GM19455 (cell line): ENCODE results near the gene FRYL.

ENCODE experiments used
- ATAC-seq: cut with Tn5 transposase; IDR thresholded peaks from one replicate; pipeline ENCODE4 v1.9.1; 2021; ENCODE audit not compliant: unreplicated experiment

The FRYL gene

GRCh38 chr4:48570646-48571220 is 209.3 kb downstream of the FRYL start:
- ATAC-seq, result no peak

- ATAC-seq, result no peak
Observed at GRCh38 chr4:48566034-48566384, 214.1 kb downstream of the FRYL start.

DNA sequence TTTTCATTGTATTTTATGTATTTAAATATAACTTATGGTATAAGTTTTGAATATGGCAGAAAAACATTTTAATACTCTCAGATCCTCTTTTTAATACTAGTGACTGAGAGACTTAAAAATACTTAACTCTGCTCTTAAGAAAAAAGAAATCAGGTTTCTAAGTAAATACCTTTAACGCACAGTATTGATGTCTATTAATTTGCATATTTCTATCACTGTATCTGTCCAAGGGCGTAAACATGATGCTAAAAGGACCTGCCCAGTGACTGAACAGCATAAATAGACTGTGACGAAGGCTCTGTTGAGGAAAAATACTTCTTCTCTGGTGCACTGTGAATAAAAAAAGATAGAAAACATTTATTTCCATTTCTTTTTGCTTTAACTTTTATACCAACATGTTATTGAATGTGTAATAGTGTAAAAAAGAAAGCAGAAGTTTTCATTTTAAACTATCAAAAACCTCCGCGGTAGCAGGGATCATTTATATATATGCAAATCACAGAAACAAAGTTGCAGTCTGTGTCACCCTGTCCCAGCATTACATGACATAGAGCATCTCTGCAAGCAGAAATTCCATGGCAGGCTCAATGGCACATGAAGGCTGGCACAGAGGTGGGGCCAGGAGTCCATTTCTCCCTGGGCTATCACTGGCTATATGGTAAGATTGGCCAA is 214.6 kb downstream of the FRYL start:
- no peak for ATAC-seq

GRCh38 chr4:48564151-48564550 is 215.9 kb downstream of the FRYL start:
- no peak for ATAC-seq

GRCh38 chr4:48558819-48559218 is 221.3 kb downstream of the FRYL start:
- no peak for ATAC-seq

DNA sequence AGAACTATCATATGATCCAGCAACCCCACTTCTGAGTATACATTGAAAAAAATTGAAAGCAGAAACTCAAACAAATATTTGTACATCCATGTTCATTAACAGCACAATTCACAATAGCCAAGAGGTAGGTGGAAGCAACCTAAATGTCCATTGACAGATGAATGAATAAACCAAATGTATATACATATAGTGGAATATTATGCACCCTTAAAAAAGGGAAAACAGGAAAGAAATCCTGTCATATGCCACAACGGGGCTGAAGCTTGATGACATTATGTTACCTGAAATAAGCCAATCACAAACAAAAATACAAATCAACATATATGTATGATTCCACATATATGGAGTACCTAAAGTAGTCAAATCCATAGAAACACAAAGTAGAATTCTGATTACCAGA is 222.1 kb downstream of the FRYL start:
- ATAC-seq, result no peak

DNA sequence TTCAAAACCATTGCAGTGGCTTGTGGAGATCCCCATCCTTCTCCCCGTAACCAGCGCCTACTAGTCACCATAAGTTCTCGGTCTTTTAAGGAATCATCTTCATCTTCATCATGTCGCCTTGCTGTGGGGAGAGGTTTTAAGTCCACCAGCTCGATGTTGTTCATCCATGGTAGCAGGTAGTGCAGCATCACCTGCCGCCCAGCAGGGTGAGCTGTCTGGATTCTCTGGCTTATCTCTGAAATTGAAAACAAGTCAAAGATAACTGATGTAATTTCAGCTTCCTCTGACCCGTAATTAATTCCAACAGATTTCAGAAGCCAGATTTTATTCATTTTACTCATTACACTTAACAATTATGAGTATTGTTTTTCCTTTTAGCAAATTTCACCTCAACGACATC is 222.6 kb downstream of the FRYL start:
- ATAC-seq, result no peak

- no peak for ATAC-seq
Observed at GRCh38 chr4:48556268-48556667, 223.8 kb downstream of the FRYL start.

DNA sequence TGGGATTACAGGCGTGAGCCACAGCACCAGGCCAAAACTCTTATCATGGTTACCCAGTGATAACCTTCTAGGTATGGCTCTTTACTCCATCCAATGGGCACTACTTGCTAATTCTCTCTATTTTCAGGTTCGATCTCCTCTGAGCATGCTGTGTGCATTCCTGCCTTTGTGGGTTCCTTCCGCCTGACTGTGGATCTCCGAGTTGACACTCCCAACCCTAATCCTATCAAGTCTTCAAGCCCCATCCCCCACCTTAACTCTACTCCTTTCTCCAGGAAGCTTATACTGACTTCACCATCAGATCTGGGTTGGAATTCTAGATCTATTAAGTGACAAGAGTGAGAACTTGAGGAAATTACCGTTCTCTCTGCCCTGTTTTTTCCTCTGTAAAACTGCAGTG is 225.5 kb downstream of the FRYL start:
- no peak for ATAC-seq

DNA sequence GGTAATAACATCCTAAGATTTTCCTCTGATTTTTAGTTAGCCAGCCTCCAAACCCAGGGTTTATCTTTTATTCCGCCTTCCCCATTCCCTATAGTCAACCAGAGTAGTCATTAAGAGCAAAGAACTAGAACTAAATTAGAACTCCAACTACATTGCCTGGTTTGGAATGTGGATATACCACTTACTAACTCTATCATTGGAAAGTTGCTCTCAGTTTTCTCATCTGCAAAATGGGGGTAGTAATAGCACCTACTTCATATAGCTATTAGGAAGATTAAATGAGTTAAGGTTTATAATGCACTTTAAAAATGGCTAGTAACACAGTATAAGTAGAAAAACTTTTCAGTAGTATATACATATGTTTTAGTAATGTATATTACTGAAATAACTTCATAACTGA is 226.4 kb downstream of the FRYL start:
- ATAC-seq, result no peak

DNA sequence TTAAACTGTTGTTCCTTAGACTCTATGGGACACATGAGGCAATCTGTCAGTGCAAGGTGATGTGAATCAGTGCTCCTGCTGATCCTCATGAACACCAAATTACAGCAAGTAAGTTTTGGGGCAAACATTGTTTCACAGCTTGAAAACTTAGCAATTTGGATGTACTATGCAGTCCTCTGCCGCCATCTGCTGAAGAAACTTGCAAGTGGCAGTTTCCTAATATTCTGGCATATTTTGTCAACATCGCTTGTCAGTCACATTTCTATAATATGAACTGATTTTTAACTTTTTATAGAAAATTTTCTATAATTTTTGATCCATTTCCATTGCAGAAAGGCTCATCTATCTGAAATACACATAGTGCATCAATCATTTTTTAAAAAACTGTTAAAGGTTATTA is 233.7 kb downstream of the FRYL start:
- no peak for ATAC-seq

- ATAC-seq, result no peak
Observed at GRCh38 chr4:48543796-48544195, 236.3 kb downstream of the FRYL start.

- no peak for ATAC-seq
Observed at GRCh38 chr4:48542888-48543287, 237.2 kb downstream of the FRYL start.

- no peak for ATAC-seq
Observed at GRCh38 chr4:48539597-48539996, 240.5 kb downstream of the FRYL start.

GRCh38 chr4:48538358-48538757 is 241.7 kb downstream of the FRYL start:
- ATAC-seq, result no peak

DNA sequence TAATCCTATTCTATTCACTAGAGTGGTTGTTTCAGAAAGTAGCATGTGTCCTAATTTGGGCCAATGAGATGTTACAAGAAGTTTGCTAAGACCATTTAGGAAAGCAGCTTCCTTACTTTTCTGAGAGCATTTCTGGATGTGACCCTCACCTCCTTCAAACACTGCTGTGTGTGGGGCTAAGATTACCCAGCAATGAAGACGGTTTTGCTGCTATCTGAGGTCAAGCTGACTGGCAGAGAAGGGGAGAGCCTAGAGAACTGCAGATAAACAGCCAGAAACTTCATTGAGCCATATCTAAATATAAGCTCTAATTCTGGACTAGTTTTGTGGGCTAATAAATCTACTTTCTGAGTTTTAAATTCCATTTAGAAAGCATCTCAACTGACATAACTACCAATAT is 253.7 kb downstream of the FRYL start:
- no peak for ATAC-seq

GRCh38 chr4:48518143-48518542 is 261.9 kb downstream of the FRYL start:
- ATAC-seq, result no peak

- ATAC-seq, result no peak
Observed at GRCh38 chr4:48509543-48509942, 270.5 kb downstream of the FRYL start.

- ATAC-seq, result no peak
Observed at GRCh38 chr4:48506716-48507115, 273.4 kb downstream of the FRYL start.

DNA sequence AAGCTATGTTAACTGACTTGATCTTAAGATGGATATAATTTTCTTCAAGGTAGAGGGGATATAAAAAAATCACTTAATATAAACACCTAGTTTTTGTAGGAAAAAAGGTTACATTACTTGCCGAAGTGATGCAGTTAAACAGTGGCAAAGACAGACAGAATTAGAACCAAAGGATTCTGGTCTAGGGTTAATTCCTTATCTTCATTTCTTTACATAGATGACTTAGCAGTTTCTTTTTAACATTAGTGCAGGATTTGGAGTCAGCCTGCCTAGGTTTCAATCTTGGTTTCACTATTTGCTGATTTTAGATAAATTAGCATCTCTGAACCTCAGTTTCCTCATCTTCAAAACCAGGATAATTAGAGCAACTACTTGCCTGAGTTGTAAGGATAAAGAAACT is 275.7 kb downstream of the FRYL start:
- ATAC-seq, result no peak

DNA sequence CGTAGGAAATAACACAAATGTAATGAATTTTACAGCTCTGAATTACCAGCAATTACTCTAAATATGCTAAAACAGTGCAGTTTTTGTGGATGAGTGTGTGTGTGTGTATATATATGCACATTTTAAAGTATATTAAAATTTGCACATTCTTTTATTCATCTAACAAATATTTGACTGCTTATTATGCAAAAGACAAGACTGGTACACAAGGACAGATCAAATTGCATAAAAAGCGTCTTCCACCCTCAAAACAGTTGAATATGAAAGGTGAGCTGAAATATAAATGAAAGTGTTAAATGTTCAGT is 276.1 kb downstream of the FRYL start:
- ATAC-seq, result no peak

- ATAC-seq, result no peak
Observed at GRCh38 chr4:48503233-48504025, 276.6 kb downstream of the FRYL start.
